Measurements from ENCODE around the gene WDR64.

Gene WDR64

DNA sequence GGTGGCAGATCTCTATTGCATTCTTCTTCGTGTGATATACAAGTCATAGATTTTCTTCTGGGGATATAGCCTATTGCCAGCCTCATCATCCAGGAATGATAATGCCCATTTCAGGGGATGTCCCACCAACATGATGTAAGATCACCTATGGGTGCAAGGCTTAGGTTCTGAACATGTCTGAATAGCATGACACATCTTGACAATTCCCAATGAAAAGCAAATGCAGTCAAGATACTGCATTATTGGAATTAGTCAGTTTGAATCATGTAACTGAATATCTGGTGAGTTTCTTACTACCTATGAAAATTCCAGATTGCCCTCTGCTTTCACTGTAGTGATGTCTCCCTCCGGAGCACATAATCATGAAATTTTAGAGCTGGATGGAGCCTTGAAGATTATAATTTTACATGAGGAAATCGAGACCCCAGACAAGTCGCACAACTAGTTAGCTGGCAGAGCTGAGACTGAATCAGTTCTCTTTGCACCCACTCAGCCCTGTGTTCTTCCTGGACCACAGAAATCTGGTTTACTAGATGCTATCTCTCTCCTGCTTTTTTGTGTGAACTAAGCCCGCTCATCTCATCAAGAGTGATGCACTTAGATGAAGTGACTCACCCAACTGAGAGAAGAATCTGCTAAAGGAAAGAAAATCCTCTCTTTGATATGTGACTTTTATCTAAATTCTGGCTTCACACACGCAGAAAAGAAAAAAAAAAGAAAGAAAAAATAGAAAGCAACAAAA lies 65.0 kb downstream of the WDR64 start:
- H3K4me3 ChIP-seq (ENCODE audit: low read length): no peak overlapping the region
- no peak for DNase-seq (ENCODE audit: low read depth)
- TF ChIP-seq, protein P1, sequence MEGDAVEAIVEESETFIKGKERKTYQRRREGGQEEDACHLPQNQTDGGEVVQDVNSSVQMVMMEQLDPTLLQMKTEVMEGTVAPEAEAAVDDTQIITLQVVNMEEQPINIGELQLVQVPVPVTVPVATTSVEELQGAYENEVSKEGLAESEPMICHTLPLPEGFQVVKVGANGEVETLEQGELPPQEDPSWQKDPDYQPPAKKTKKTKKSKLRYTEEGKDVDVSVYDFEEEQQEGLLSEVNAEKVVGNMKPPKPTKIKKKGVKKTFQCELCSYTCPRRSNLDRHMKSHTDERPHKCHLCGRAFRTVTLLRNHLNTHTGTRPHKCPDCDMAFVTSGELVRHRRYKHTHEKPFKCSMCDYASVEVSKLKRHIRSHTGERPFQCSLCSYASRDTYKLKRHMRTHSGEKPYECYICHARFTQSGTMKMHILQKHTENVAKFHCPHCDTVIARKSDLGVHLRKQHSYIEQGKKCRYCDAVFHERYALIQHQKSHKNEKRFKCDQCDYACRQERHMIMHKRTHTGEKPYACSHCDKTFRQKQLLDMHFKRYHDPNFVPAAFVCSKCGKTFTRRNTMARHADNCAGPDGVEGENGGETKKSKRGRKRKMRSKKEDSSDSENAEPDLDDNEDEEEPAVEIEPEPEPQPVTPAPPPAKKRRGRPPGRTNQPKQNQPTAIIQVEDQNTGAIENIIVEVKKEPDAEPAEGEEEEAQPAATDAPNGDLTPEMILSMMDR (conservative IDR thresholded peaks at IDR 0.05; ENCODE audit: low read depth, low read length): no peak

DNA sequence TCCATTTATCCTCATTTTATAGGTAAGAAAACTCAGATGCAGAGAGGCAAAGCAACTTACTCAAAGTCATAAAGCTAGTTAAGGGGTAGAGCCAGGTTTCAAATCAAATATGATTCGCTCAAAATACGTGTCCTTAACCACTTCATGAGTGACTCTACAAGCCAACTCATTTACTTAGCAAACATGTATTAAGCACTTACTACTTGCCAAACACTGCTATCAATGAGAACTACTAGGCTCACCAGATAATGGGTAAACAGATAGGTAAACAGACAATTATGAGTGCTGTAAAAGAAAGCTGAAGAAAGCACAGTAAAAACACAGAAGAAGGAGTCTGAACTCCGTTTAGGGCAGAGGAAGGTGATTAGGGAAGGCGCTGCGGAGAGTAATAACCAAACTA lies 65.9 kb downstream of the WDR64 start:
- no peak for DNase-seq (ENCODE audit: low read depth)
- H3K4me3 ChIP-seq (ENCODE audit: low read length): no peak overlapping the region
- TF ChIP-seq, protein P1 (conservative IDR thresholded peaks at IDR 0.05; ENCODE audit: low read depth, low read length): no peak

DNA sequence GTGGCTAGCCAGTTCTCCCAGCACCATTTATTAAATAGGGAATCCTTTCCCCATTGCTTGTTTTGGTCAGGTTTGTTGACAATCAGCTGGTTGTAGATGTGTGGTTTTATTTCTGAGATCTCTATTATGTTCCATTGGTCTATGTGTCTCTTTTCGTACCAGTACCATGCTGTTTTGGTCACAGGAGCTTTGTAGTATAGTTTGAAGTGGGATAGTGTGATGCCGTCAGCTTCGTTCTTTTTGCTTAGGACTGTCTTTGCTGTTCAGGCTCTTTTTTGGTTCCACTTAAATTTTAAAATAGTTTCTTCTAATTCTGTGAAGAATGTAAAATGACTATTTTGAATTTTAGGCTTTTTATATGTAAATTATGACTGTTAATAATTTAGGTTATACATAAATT lies 68.9 kb downstream of the WDR64 start:
- TF ChIP-seq, protein P1 (conservative IDR thresholded peaks at IDR 0.05; ENCODE audit: low read depth, low read length): no peak
- no peak overlapping the region for H3K4me3 ChIP-seq (ENCODE audit: low read length)
- no peak for DNase-seq (ENCODE audit: low read depth)

DNA sequence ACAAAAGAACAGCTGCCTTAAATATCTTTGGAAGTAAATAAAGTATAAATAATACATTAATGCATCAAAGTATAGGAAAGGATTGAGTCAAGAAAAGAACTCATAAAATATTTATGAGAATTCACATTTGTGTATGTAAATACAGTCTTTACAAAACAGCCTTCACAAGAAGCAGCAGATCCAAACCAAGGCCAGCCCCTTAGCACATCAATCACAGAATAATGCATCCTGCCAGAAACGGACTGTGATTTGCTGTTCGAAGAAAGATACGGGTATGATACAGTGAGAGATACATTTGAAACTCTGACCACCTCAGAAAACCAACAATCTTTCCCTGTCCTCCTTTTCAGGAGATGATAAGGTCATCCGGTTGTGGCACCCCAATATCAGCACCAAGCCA lies 70.9 kb downstream of the WDR64 start:
- H3K4me3 ChIP-seq (ENCODE audit: low read length): no peak overlapping the region
- no peak for DNase-seq (ENCODE audit: low read depth)
- TF ChIP-seq, protein P1 (conservative IDR thresholded peaks at IDR 0.05; ENCODE audit: low read depth, low read length): no peak

DNA sequence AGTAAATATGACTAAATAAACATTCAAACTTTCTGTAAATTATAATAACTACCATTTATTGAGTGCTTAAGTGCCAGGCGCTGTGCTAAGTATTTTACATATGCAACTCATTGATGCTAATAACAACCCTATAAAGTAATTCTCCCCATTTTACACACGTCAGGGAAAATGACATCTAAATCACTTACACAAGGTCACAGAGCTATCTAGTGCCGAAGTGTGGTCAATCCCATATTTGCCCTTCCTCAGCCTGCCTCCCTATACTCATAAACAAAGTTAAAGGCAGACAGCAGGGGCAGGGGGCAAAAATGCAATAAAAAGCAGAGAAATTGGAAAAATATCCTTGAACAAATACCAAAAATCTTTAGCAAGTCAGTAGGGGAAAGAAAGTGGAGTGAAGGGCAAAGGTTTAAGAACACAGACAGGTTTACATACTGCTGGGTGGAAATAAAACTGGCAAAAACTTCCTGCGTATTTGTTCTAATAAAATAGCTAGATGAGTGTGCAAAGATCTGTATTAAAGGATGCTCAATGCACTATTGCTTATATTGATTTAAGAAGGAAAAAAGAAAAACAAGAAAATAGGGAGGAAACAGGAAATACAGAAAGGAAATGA lies 72.8 kb downstream of the WDR64 start:
- DNase-seq (ENCODE audit: low read depth): no peak
- no peak overlapping the region for H3K4me3 ChIP-seq (ENCODE audit: low read length)
- TF ChIP-seq, protein P1 (conservative IDR thresholded peaks at IDR 0.05; ENCODE audit: low read depth, low read length): no peak

DNA sequence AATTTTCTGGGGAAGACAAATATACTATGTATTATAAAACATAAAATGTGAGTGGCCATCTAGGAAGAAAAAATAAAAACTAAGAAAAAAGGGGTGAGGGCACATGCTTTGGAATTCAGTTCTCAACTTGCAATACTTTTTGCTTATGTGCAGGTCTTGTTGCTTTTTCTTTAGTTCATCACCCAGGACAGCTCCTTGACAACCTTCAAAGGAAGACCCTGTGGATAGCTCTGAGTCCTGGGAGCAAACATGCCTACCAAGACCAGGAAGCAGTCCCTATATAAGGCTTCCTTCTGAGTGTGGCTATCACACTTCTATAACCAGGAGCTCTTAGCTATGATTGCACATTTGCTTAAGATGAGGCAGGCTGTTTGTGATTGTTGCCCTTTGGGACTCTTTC lies 78.0 kb downstream of the WDR64 start:
- H3K4me3 ChIP-seq (ENCODE audit: low read length): no peak overlapping the region
- DNase-seq (ENCODE audit: low read depth): no peak
- TF ChIP-seq, protein P1 (conservative IDR thresholded peaks at IDR 0.05; ENCODE audit: low read depth, low read length): no peak

DNA sequence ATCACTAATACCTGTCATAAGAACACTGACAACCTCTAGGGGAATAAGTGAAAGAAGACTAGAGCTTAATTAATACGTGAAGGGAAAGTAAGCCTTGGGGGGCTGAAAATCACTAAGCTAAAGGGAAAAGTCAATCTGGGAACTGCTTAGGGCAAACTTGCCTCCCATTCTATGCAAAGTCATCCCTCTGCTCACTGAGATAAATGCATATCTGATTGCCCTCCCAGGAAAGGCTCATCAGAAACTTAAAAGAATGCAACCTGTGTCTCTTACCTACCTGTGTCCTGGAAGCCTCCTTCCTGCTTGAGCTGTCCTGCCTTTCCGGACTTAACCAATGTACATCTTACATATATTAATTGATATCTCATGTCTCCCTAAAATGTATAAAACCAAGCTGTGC lies 81.8 kb downstream of the WDR64 start:
- TF ChIP-seq, protein P1 (conservative IDR thresholded peaks at IDR 0.05; ENCODE audit: low read depth, low read length): no peak
- H3K4me3 ChIP-seq (ENCODE audit: low read length): no peak overlapping the region
- DNase-seq (ENCODE audit: low read depth): no peak

All from retinal pigment epithelial cell (primary cell).